Endodermal cell (in vitro differentiated cells): Measurements from ENCODE around the gene TUBGCP4. TPM values are rescaled to one million over a fixed set of nuclear protein-coding genes. Genes with fewer than 3 reads are reported as not detected.
A peak's percentile ranks its signal among the peaks of the same experiment; 100 is the strongest.
"Not testable (repeated sequence)": the region's sequence is repeated elsewhere in the genome, so short reads cannot be mapped to it uniquely, and the experiment has no call there.

Experiments used
- DNase-seq: peaks from one replicate; pipeline ENCODE4 v3.0.0-alpha.2; 2017
- H3K27ac ChIP-seq: 2 replicates; pipeline ENCODE4 v1.5.1; 2013; ENCODE audit warnings: mild to moderate bottlenecking, low read depth, low read length, moderate library complexity
- H3K27me3 ChIP-seq: 2 replicates; pipeline ENCODE4 v1.6.1; 2013; ENCODE audit warnings: mild to moderate bottlenecking, low read length, moderate library complexity; ENCODE audit not compliant: insufficient read depth, control insufficient read depth, poor library complexity, severe bottlenecking
- H3K36me3 ChIP-seq: 2 replicates; pipeline ENCODE4 v1.7.0; 2013; ENCODE audit warnings: mild to moderate bottlenecking, low read length, moderate library complexity; ENCODE audit not compliant: control insufficient read depth, insufficient read depth
- H3K4me1 ChIP-seq: one replicate; pipeline ENCODE4 v1.7.0; 2013; ENCODE audit warnings: low read length; ENCODE audit not compliant: control insufficient read depth, insufficient read depth
- H3K4me3 ChIP-seq: 2 replicates; pipeline ENCODE4 v1.5.1; 2013; ENCODE audit warnings: mild to moderate bottlenecking, low read length, moderate library complexity
- H3K9ac ChIP-seq: 2 replicates; pipeline ENCODE4 v1.6.1; 2013; ENCODE audit warnings: mild to moderate bottlenecking, low read length, moderate library complexity; ENCODE audit not compliant: poor library complexity, severe bottlenecking; ENCODE audit errors: extremely low read depth
- H3K9me3 ChIP-seq: 2 replicates; pipeline ENCODE4 v1.6.1; 2013; ENCODE audit warnings: mild to moderate bottlenecking, low read length, moderate library complexity; ENCODE audit not compliant: control insufficient read depth
- H3K27ac Mint-ChIP-seq: 2 replicates; pipeline ENCODE4 v1.8.0; 2020; ENCODE audit warnings: mixed read lengths
- H3K27me3 Mint-ChIP-seq: 2 replicates; pipeline ENCODE4 v1.8.0; 2021; ENCODE audit warnings: mild to moderate bottlenecking, mixed read lengths; ENCODE audit not compliant: insufficient read depth
- H3K36me3 Mint-ChIP-seq: 2 replicates; pipeline ENCODE4 v1.8.0; 2020; ENCODE audit warnings: low read depth, mixed read lengths
- H3K4me1 Mint-ChIP-seq: 2 replicates; pipeline ENCODE4 v1.8.0; 2020; ENCODE audit warnings: mixed read lengths
- H3K4me3 Mint-ChIP-seq: 2 replicates; pipeline ENCODE4 v1.8.0; 2020; ENCODE audit warnings: mild to moderate bottlenecking, moderate library complexity, mixed read lengths
- H3K9me3 Mint-ChIP-seq: 2 replicates; pipeline ENCODE4 v1.8.0; 2020; ENCODE audit warnings: mild to moderate bottlenecking, mixed read lengths
- WGBS, 2 experiments: methylation state at CpG; one replicate each; pipeline versions ENCODE4 v1.1.5 to v1.1.7; 2013; ENCODE audit warnings: missing lambda C conversion rate in 2 of 2, mixed read lengths in 1 of 2; ENCODE audit not compliant: insufficient coverage in 1 of 2, insufficient read length in 1 of 2; 5-methylcytosine and 5-hydroxymethylcytosine counted together
- total RNA-seq, 2 donors: library from RNA; stranded (reverse); fragmentation: NEBNext Ultra II Directional in 1 of 2; extraction: Animal tissue kit (Norgen Biotek cat#: 25700) in 1 of 2; gene quantifications; 2 replicates in 1 of 2; 3 replicates in 1 of 2; pipeline ENCODE4 v1.2.1, GENCODE V29; 2021
- TF ChIP-seq, protein P1 (sequence below): fragments of 200-600 bp; sonication (generic); conservative IDR thresholded peaks from 2 replicates; pipeline ENCODE4 v1.5.0; 2021; ENCODE audit warnings: antibody characterized with exemption, mild to moderate bottlenecking

TUBGCP4 gene
- total RNA-seq, 2 donors from 2014 or later = 19.3 to 20.0 TPM

GRCh38 chr15:43383070-43383469 is 12.2 kb downstream of the TUBGCP4 start:
- peaks cover 76% of the 10 kb centered on the region for H3K36me3 Mint-ChIP-seq
- Histone ChIP-seq H3K27me3 (no peaks in the 10 kb centered on the region), H3K4me3 (no peak overlapping the region), H3K36me3 (peaks cover 72% of the 10 kb centered on the region), H3K27ac (no peak overlapping the region), H3K4me1 (no peaks in the 10 kb centered on the region), H3K9ac (no peak overlapping the region), H3K9me3 (no peaks in the 10 kb centered on the region)
- WGBS, 2 experiments = 81 to 92% methylated on average over 2 of the region's 2 CpGs
- TF ChIP-seq, protein P1, sequence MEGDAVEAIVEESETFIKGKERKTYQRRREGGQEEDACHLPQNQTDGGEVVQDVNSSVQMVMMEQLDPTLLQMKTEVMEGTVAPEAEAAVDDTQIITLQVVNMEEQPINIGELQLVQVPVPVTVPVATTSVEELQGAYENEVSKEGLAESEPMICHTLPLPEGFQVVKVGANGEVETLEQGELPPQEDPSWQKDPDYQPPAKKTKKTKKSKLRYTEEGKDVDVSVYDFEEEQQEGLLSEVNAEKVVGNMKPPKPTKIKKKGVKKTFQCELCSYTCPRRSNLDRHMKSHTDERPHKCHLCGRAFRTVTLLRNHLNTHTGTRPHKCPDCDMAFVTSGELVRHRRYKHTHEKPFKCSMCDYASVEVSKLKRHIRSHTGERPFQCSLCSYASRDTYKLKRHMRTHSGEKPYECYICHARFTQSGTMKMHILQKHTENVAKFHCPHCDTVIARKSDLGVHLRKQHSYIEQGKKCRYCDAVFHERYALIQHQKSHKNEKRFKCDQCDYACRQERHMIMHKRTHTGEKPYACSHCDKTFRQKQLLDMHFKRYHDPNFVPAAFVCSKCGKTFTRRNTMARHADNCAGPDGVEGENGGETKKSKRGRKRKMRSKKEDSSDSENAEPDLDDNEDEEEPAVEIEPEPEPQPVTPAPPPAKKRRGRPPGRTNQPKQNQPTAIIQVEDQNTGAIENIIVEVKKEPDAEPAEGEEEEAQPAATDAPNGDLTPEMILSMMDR = no peak
- DNase-seq = no peak
- H3K4me1 Mint-ChIP-seq = no peaks in the 10 kb centered on the region
- H3K9me3 Mint-ChIP-seq = no peaks in the 10 kb centered on the region
- H3K4me3 Mint-ChIP-seq = no peak overlapping the region
- H3K27ac Mint-ChIP-seq = no peak overlapping the region
- no peaks in the 10 kb centered on the region for H3K27me3 Mint-ChIP-seq

- Mint-ChIP-seq H3K27ac (peak overlapping the region; percentile 58), H3K9me3 (no peaks in the 10 kb centered on the region), H3K4me1 (no peaks in the 10 kb centered on the region), H3K27me3 (no peaks in the 10 kb centered on the region), H3K36me3 (peaks cover 47% of the 10 kb centered on the region), H3K4me3 (no peak overlapping the region)
- no peak for DNase-seq
- Histone ChIP-seq H3K9me3 (no peaks in the 10 kb centered on the region), H3K4me3 (no peak overlapping the region), H3K27me3 (no peaks in the 10 kb centered on the region), H3K4me1 (no peaks in the 10 kb centered on the region), H3K36me3 (peaks cover 31% of the 10 kb centered on the region), H3K27ac (no peak overlapping the region), H3K9ac (no peak overlapping the region)
- 93% methylated on average over 8 of the region's 8 CpGs for WGBS, 2 experiments
- TF ChIP-seq, protein P1 = no peak
Observed at GRCh38 chr15:43390723-43391122, 19.8 kb downstream of the TUBGCP4 start.

DNA sequence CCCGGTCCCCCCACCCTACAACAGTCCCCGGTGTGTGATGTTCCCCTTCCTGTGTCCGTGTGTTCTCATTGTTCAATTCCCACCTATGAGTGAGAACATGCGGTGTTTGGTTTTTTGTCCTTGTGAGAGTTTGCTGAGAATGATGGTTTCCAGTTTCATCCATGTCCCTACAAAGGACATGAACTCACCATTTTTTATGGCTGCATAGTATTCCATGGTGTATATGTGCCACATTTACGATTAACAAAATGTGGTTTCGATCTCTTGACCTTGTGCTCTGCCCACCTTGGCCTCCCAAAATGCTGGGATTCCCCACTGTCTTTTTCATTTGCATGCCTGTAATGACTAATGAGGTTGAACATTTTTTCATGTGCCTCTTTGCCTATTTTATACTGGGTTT is 22.7 kb downstream of the TUBGCP4 start:
- 96 to 100% methylated on average over 2 to 4 of the region's 6 CpGs for WGBS, 2 experiments
- not testable (repeated sequence) for H3K27me3 ChIP-seq, H3K27ac ChIP-seq, H3K27ac Mint-ChIP-seq, H3K4me1 ChIP-seq, H3K9me3 Mint-ChIP-seq, H3K27me3 Mint-ChIP-seq, H3K4me3 ChIP-seq, DNase-seq, H3K9ac ChIP-seq, H3K4me3 Mint-ChIP-seq, H3K9me3 ChIP-seq, H3K4me1 Mint-ChIP-seq
- H3K36me3 Mint-ChIP-seq = peaks cover 47% of the 10 kb centered on the region
- peaks cover 46% of the 10 kb centered on the region for H3K36me3 ChIP-seq

GRCh38 chr15:43402255-43402654 is 31.4 kb downstream of the TUBGCP4 start:
- H3K4me3 ChIP-seq = no peak overlapping the region
- H3K9ac ChIP-seq = no peak overlapping the region
- no peaks in the 10 kb centered on the region for H3K27me3 ChIP-seq
- TF ChIP-seq, protein P1 = no peak
- no peaks in the 10 kb centered on the region for H3K9me3 Mint-ChIP-seq
- no peak for DNase-seq
- no peak overlapping the region for H3K4me3 Mint-ChIP-seq
- no peak overlapping the region for H3K27ac ChIP-seq
- H3K4me1 Mint-ChIP-seq = no peaks in the 10 kb centered on the region
- peaks cover 83% of the 10 kb centered on the region for H3K36me3 Mint-ChIP-seq
- no peaks in the 10 kb centered on the region for H3K4me1 ChIP-seq
- H3K27me3 Mint-ChIP-seq = no peaks in the 10 kb centered on the region
- no peak overlapping the region for H3K27ac Mint-ChIP-seq
- peaks cover 88% of the 10 kb centered on the region for H3K36me3 ChIP-seq
- WGBS, 2 experiments = 93 to 94% methylated on average over 3 of the region's 3 CpGs
- no peaks in the 10 kb centered on the region for H3K9me3 ChIP-seq
